Measurements from ENCODE around the gene RPL18. TPM values are rescaled to one million over a fixed set of nuclear protein-coding genes. Genes with fewer than 3 reads are reported as not detected.

Gene RPL18
- total RNA-seq, 1 experiment from 2014 or later = 1,503 TPM

DNA sequence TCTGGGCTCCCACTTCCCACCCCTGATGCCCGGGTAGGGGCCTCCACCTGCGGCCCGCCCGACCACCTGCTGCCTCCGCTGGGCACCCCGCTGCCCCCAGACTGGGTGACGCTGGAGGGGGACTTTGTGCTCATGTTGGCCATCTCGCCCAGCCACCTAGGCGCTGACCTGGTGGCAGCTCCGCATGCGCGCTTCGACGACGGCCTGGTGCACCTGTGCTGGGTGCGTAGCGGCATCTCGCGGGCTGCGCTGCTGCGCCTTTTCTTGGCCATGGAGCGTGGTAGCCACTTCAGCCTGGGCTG is 10.3 kb upstream of the RPL18 start:
- no peaks in the 10 kb centered on the region for H3F3A ChIP-seq (ENCODE audit: low read length, unreplicated experiment)
- CTCF ChIA-PET = no interaction called here
- DNase-seq = no peak
- TF ChIP-seq EZH2phosphoT487 (IDR thresholded peaks at IDR 0.05; ENCODE audit: borderline replicate concordance, low read length) (no peak), EZH2 (IDR thresholded peaks at IDR 0.05; ENCODE audit: low read length, unreplicated experiment) (no peak)
- TF ChIP-seq, protein P1, sequence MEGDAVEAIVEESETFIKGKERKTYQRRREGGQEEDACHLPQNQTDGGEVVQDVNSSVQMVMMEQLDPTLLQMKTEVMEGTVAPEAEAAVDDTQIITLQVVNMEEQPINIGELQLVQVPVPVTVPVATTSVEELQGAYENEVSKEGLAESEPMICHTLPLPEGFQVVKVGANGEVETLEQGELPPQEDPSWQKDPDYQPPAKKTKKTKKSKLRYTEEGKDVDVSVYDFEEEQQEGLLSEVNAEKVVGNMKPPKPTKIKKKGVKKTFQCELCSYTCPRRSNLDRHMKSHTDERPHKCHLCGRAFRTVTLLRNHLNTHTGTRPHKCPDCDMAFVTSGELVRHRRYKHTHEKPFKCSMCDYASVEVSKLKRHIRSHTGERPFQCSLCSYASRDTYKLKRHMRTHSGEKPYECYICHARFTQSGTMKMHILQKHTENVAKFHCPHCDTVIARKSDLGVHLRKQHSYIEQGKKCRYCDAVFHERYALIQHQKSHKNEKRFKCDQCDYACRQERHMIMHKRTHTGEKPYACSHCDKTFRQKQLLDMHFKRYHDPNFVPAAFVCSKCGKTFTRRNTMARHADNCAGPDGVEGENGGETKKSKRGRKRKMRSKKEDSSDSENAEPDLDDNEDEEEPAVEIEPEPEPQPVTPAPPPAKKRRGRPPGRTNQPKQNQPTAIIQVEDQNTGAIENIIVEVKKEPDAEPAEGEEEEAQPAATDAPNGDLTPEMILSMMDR (conservative IDR thresholded peaks at IDR 0.05; ENCODE audit: low read depth, low read length) = no peak
- H3K27me3 ChIP-seq (ENCODE audit: low read length) = no peaks in the 10 kb centered on the region
- no peaks in the 10 kb centered on the region for H3K9me2 ChIP-seq (replicated peaks; ENCODE audit: low read length)
- H3K79me2 ChIP-seq (ENCODE audit: low read length) = no peaks in the 10 kb centered on the region
- H4K20me1 ChIP-seq (ENCODE audit: low read length) = no peaks in the 10 kb centered on the region
- no peak for ATAC-seq
- H3K4me1 ChIP-seq (ENCODE audit: insufficient read depth, low read length) = peaks cover 5% of the 10 kb centered on the region
- H3K9me3 ChIP-seq (ENCODE audit: low read length) = no peaks in the 10 kb centered on the region
- no peaks in the 10 kb centered on the region for H3K36me3 ChIP-seq (ENCODE audit: low read depth, low read length)
- BruUV-seq (replicated peaks) = no TSS peak
- POLR2A ChIA-PET (ENCODE audit: unreplicated experiment) = no interaction called here
- no peak overlapping the region for H3K9ac ChIP-seq (ENCODE audit: low read length)
- no peak overlapping the region for H3K4me3 ChIP-seq (ENCODE audit: low read length)
- H2AFZ ChIP-seq (ENCODE audit: low read length) = no peak overlapping the region
- H3K4me2 ChIP-seq (ENCODE audit: low read length) = no peak overlapping the region
- intact Hi-C loops (cut with micrococcal nuclease) = no loop called here
- no peak overlapping the region for H3K27ac ChIP-seq (ENCODE audit: low read length)

DNA sequence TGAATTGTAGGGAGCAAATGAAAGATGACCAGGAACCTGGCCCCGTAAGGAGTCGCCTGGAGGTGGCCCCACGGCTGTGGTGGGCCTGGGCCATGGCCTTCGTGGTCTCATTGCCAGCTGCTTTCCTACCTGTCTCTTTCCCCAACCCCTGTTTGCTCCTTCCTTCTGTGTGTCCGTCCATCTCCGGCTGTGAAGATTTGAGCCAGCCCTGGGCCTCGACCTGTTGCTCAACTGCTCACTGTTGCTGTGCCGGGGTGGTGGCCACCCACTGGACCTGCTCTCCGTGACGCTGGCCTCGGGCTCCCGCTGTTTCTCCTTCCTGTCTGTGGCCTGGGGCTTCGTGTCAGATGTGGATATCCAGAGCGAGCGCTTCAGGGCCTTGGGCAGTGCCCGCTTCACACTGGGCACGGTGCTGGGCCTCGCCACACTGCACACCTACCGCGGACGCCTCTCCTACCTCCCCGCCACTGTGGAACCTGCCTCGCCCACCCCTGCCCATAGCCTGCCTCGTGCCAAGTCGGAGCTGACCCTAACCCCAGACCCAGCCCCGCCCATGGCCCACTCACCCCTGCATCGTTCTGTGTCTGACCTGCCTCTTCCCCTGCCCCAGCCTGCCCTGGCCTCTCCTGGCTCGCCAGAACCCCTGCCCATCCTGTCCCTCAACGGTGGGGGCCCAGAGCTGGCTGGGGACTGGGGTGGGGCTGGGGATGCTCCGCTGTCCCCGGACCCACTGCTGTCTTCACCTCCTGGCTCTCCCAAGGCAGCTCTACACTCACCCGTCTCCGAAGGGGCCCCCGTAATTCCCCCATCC is 9.7 kb upstream of the RPL18 start:
- no peaks in the 10 kb centered on the region for H3F3A ChIP-seq (ENCODE audit: low read length, unreplicated experiment)
- H2AFZ ChIP-seq (ENCODE audit: low read length) = no peak overlapping the region
- no peaks in the 10 kb centered on the region for H4K20me1 ChIP-seq (ENCODE audit: low read length)
- ChIA-PET CTCF (no interaction called here), POLR2A (ENCODE audit: unreplicated experiment) (no interaction called here)
- H3K9me3 ChIP-seq (ENCODE audit: low read length) = no peaks in the 10 kb centered on the region
- ATAC-seq (no peak), DNase-seq (no peak)
- no peaks in the 10 kb centered on the region; the same call in 1 of the 2 replicates for H3K4me1 ChIP-seq (ENCODE audit: insufficient read depth, low read length)
- intact Hi-C loops (cut with micrococcal nuclease) = no loop called here
- no TSS peak for BruUV-seq (replicated peaks)
- TF ChIP-seq EZH2 (IDR thresholded peaks at IDR 0.05; ENCODE audit: low read length, unreplicated experiment) = no peak
- TF ChIP-seq, protein P1 (conservative IDR thresholded peaks at IDR 0.05; ENCODE audit: low read depth, low read length) = no peak
- H3K4me2 ChIP-seq (ENCODE audit: low read length) = no peak overlapping the region
- no peaks in the 10 kb centered on the region for H3K9me2 ChIP-seq (replicated peaks; ENCODE audit: low read length)
- H3K4me3 ChIP-seq (ENCODE audit: low read length) = no peak overlapping the region
- H3K36me3 ChIP-seq (ENCODE audit: low read depth, low read length) = no peaks in the 10 kb centered on the region
- H3K27ac ChIP-seq (ENCODE audit: low read length) = no peak overlapping the region
- H3K79me2 ChIP-seq (ENCODE audit: low read length) = no peaks in the 10 kb centered on the region
- H3K9ac ChIP-seq (ENCODE audit: low read length) = no peak overlapping the region
- H3K27me3 ChIP-seq (ENCODE audit: low read length) = no peaks in the 10 kb centered on the region

DNA sequence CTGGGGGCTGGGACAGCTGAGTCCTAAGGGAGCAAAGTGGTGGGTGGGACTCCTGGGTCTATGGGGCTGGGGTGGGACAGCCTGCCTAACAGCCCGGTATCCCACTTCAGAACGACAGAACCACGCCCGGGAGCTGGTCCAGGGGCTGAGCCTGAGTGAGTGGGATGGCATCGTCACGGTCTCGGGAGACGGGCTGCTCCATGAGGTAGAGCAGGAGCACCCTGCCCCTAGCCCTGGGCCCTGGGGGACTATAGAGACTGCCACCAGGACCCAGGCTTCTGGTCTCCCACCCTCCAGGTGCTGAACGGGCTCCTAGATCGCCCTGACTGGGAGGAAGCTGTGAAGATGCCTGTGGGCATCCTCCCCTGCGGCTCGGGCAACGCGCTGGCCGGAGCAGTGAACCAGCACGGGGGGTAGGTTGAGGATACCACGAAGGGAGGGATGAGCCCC is 8.9 kb upstream of the RPL18 start:
- Histone ChIP-seq H3K9me3 (ENCODE audit: low read length) (no peaks in the 10 kb centered on the region), H3K4me3 (ENCODE audit: low read length) (no peak overlapping the region), H3K9ac (ENCODE audit: low read length) (no peak overlapping the region), H3F3A (ENCODE audit: low read length, unreplicated experiment) (no peaks in the 10 kb centered on the region), H3K36me3 (ENCODE audit: low read depth, low read length) (no peaks in the 10 kb centered on the region), H4K20me1 (ENCODE audit: low read length) (no peaks in the 10 kb centered on the region), H3K9me2 (replicated peaks; ENCODE audit: low read length) (no peaks in the 10 kb centered on the region), H3K27ac (ENCODE audit: low read length) (no peak overlapping the region), H3K27me3 (ENCODE audit: low read length) (no peaks in the 10 kb centered on the region), H3K4me2 (ENCODE audit: low read length) (no peak overlapping the region), H3K4me1 (ENCODE audit: insufficient read depth, low read length) (no peaks in the 10 kb centered on the region), H2AFZ (ENCODE audit: low read length) (no peak overlapping the region), H3K79me2 (ENCODE audit: low read length) (no peaks in the 10 kb centered on the region)
- DNase-seq (no peak), ATAC-seq (no peak)
- intact Hi-C loops (cut with micrococcal nuclease) = no loop called here
- CTCF ChIA-PET = no interaction called here
- TF ChIP-seq EZH2 (IDR thresholded peaks at IDR 0.05; ENCODE audit: low read length, unreplicated experiment) (no peak), EZH2phosphoT487 (IDR thresholded peaks at IDR 0.05; ENCODE audit: borderline replicate concordance, low read length) (no peak)
- TF ChIP-seq, protein P1 (conservative IDR thresholded peaks at IDR 0.05; ENCODE audit: low read depth, low read length) = no peak
- POLR2A ChIA-PET (ENCODE audit: unreplicated experiment) = no interaction called here
- no TSS peak for BruUV-seq (replicated peaks)
